HepG2 (cell line): ENCODE measurements around the gene PPM1G. TPM values are rescaled to one million over a fixed set of nuclear protein-coding genes. Genes with fewer than 3 reads are reported as not detected.

Experiments
- AGO2 ChIP-seq: fragments of 200-400 bp; formaldehyde crosslinking; optimal IDR thresholded peaks from 2 replicates; pipeline ENCODE3; 2017; ENCODE audit warnings: mild to moderate bottlenecking, low read depth, low read length, moderate library complexity
- ATRX ChIP-seq: sonication (generic); formaldehyde crosslinking; IDR thresholded peaks from 2 replicates; pipeline ENCODE4 v1.4.0; 2020; ENCODE audit warnings: missing genetic modification reagents, borderline replicate concordance
- BORCS8-MEF2B ChIP-seq: sonication (generic); formaldehyde crosslinking; IDR thresholded peaks from 2 replicates; pipeline ENCODE4 v1.8.0; 2022; ENCODE audit warnings: mild to moderate bottlenecking, missing genetic modification reagents
- DBP ChIP-seq: sonication (generic); formaldehyde crosslinking; IDR thresholded peaks from 2 replicates; pipeline ENCODE4 v1.4.0; 2020; ENCODE audit warnings: missing genetic modification reagents; ENCODE audit errors: not compliant biosample characterization
- FOXC1 ChIP-seq: sonication (generic); formaldehyde crosslinking; IDR thresholded peaks from 2 replicates; pipeline ENCODE4 v1.8.0; 2022; ENCODE audit warnings: mild to moderate bottlenecking, missing genetic modification reagents, borderline replicate concordance
- FOXJ3 ChIP-seq: sonication (generic); formaldehyde crosslinking; IDR thresholded peaks from 2 replicates; pipeline ENCODE4 v1.4.0; 2020; ENCODE audit warnings: missing genetic modification reagents, mild to moderate bottlenecking, borderline replicate concordance
- FOXM1 ChIP-seq: sonication (generic); formaldehyde crosslinking; IDR thresholded peaks from 2 replicates; pipeline ENCODE4 v1.5.0; 2020; ENCODE audit warnings: missing genetic modification reagents
- GTF3A ChIP-seq: sonication (generic); formaldehyde crosslinking; conservative IDR thresholded peaks from 2 replicates; pipeline ENCODE4 v1.4.0; 2020; ENCODE audit warnings: mild to moderate bottlenecking, missing genetic modification reagents
- HBP1 ChIP-seq: IDR thresholded peaks from 2 replicates; pipeline ENCODE4 v1.6.1; 2016; ENCODE audit warnings: low read depth, control low read depth
- RARG ChIP-seq: sonication (generic); formaldehyde crosslinking; IDR thresholded peaks from 2 replicates; pipeline ENCODE4 v1.4.0; 2020; ENCODE audit warnings: low read depth, mild to moderate bottlenecking, missing genetic modification reagents
- RFX3 ChIP-seq: IDR thresholded peaks from 2 replicates; pipeline ENCODE4 v1.6.1; 2016; ENCODE audit warnings: missing biosample characterization, missing genetic modification reagents
- RXRA ChIP-seq: sonication (generic); formaldehyde crosslinking; IDR thresholded peaks from 2 replicates; pipeline ENCODE4 v1.5.1; 2020; ENCODE audit warnings: missing genetic modification reagents
- SRF ChIP-seq: IDR thresholded peaks from 2 replicates; pipeline ENCODE4 v1.6.1; 2011; ENCODE audit warnings: mild to moderate bottlenecking, low read depth, low read length, moderate library complexity
- ZNF251 ChIP-seq: sonication (generic); formaldehyde crosslinking; IDR thresholded peaks from 2 replicates; pipeline ENCODE4 v1.9.0; 2021; ENCODE audit warnings: mild to moderate bottlenecking, missing genetic modification reagents
- ZNF484 ChIP-seq: sonication (generic); formaldehyde crosslinking; IDR thresholded peaks from 2 replicates; pipeline ENCODE4 v1.5.1; 2020; ENCODE audit warnings: mild to moderate bottlenecking, low read depth, missing genetic modification reagents, borderline replicate concordance
- ZNF570 ChIP-seq: sonication (generic); formaldehyde crosslinking; IDR thresholded peaks from 2 replicates; pipeline ENCODE4 v1.4.0; 2020; ENCODE audit warnings: mild to moderate bottlenecking, missing genetic modification reagents, borderline replicate concordance
- ZNF703 ChIP-seq: sonication (generic); formaldehyde crosslinking; IDR thresholded peaks from 2 replicates; pipeline ENCODE4 v1.5.1; 2020; ENCODE audit warnings: missing genetic modification reagents, mild to moderate bottlenecking, moderate library complexity, borderline replicate concordance
- ZNF713 ChIP-seq: sonication (generic); formaldehyde crosslinking; IDR thresholded peaks from 2 replicates; pipeline ENCODE4 v1.4.0; 2020; ENCODE audit warnings: mild to moderate bottlenecking, missing genetic modification reagents
- ZNF749 ChIP-seq: sonication (generic); formaldehyde crosslinking; IDR thresholded peaks from 2 replicates; pipeline ENCODE4 v1.8.0; 2022; ENCODE audit warnings: mild to moderate bottlenecking, missing genetic modification reagents, moderate library complexity, borderline replicate concordance
- ZNF75D ChIP-seq: sonication (generic); formaldehyde crosslinking; IDR thresholded peaks from 2 replicates; pipeline ENCODE4 v1.8.1; 2023; ENCODE audit warnings: missing genetic modification reagents, mild to moderate bottlenecking, borderline replicate concordance
- ZNF788 ChIP-seq: sonication (generic); formaldehyde crosslinking; IDR thresholded peaks from 2 replicates; pipeline ENCODE4 v1.5.0; 2020; ENCODE audit warnings: mild to moderate bottlenecking, missing genetic modification reagents, borderline replicate concordance
- ZNF816 ChIP-seq: sonication (generic); formaldehyde crosslinking; IDR thresholded peaks from 2 replicates; pipeline ENCODE4 v1.8.0; 2022; ENCODE audit warnings: missing genetic modification reagents, mild to moderate bottlenecking, borderline replicate concordance
- polyA plus RNA-seq, 8 experiments: library from polyadenylated mRNA; depleted of rRNA in 3 of 8; stranded (reverse) in 7 of 8; unstranded in 1 of 8; fragments of >200 nt; fragmentation: Illumina TruSeq in 4 of 8; extraction: Trizol in 4 of 8; gene quantifications; 2 replicates each; pipeline versions ENCODE4 v1.2.1 to v1.2.3, GENCODE V29; 2011 to 2016; ENCODE audit warnings: low read depth in 4 of 8, missing spikeins in 1 of 8, mixed read lengths in 1 of 8; ENCODE audit not compliant: insufficient read depth in 1 of 8
- total RNA-seq, 5 experiments: library from RNA; depleted of rRNA; stranded (reverse); fragments of >200 nt; fragmentation: Illumina TruSeq; extraction: Trizol; gene quantifications; 2 replicates each; pipeline ENCODE4 v1.2.3, GENCODE V29; 2016; ENCODE audit warnings: low read depth in 1 of 5
- TF ChIP-seq, protein P1 (sequence below): sonication (generic); formaldehyde crosslinking; IDR thresholded peaks from 2 replicates; pipeline ENCODE4 v1.5.1; 2020; ENCODE audit warnings: missing genetic modification reagents, mild to moderate bottlenecking, borderline replicate concordance
- TF ChIP-seq, protein P2 (sequence below): sonication (generic); IDR thresholded peaks from 2 replicates; pipeline ENCODE4 v1.6.1; 2016; ENCODE audit warnings: low read depth, borderline replicate concordance
- TF ChIP-seq, protein P3 (sequence below): sonication (generic); formaldehyde crosslinking; conservative IDR thresholded peaks from 2 replicates; pipeline ENCODE4 v1.4.0; 2020; ENCODE audit warnings: missing genetic modification reagents

PPM1G gene
- total and polyA plus RNA-seq, 2 of the 13 experiments (the other 11 are each of a cell fraction or from before 2014, with no cell fraction given): 58.2 to 213 TPM

GRCh38 chr2:27380626-27381545 is 28.5 kb downstream of the PPM1G start, which contains the start of gene ZNF513 (continued):
- TF ChIP-seq RXRA (no peak), DBP (CRISPR knock-in tag) (no peak), HBP1 (CRISPR knock-in tag) (0 out of 2 replicates have a peak, but pooled peaks have one; percentile 68), ZNF251 (CRISPR knock-in tag) (no peak), ZNF703 (CRISPR knock-in tag) (no peak), ZNF570 (CRISPR knock-in tag) (no peak), ZNF816 (CRISPR knock-in tag) (no peak), AGO2 (peak; percentile 99), RARG (CRISPR knock-in tag) (no peak), BORCS8-MEF2B (CRISPR knock-in tag) (no peak), FOXJ3 (CRISPR knock-in tag) (no peak), ZNF749 (no peak), ATRX (CRISPR knock-in tag) (no peak), RFX3 (no peak), FOXM1 (CRISPR knock-in tag) (no peak), FOXC1 (CRISPR knock-in tag) (peak; percentile 55; the same call in 1 of the 2 replicates), SRF (no peak), ZNF713 (CRISPR knock-in tag) (no peak), ZNF788 (CRISPR knock-in tag) (no peak), ZNF75D (CRISPR knock-in tag) (no peak), ZNF484 (CRISPR knock-in tag) (no peak), GTF3A (CRISPR knock-in tag) (no peak)
- TF ChIP-seq, protein P1, sequence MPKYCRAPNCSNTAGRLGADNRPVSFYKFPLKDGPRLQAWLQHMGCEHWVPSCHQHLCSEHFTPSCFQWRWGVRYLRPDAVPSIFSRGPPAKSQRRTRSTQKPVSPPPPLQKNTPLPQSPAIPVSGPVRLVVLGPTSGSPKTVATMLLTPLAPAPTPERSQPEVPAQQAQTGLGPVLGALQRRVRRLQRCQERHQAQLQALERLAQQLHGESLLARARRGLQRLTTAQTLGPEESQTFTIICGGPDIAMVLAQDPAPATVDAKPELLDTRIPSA: no peak
- TF ChIP-seq, protein P2, sequence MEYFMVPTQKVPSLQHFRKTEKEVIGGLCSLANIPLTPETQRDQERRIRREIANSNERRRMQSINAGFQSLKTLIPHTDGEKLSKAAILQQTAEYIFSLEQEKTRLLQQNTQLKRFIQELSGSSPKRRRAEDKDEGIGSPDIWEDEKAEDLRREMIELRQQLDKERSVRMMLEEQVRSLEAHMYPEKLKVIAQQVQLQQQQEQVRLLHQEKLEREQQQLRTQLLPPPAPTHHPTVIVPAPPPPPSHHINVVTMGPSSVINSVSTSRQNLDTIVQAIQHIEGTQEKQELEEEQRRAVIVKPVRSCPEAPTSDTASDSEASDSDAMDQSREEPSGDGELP: peak; percentile 90
- TF ChIP-seq, protein P3, sequence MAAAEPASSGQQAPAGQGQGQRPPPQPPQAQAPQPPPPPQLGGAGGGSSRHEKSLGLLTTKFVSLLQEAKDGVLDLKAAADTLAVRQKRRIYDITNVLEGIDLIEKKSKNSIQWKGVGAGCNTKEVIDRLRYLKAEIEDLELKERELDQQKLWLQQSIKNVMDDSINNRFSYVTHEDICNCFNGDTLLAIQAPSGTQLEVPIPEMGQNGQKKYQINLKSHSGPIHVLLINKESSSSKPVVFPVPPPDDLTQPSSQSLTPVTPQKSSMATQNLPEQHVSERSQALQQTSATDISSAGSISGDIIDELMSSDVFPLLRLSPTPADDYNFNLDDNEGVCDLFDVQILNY (CRISPR knock-in tag): no peak
